Measurements from ENCODE around the gene SLIT3.

GRCh38 chr5:169064093-169064492 is 236.8 kb downstream of the SLIT3 start:
- TF ChIP-seq ZBTB21 (tag by site-specific recombination; IDR thresholded peaks at IDR 0.05) (no peak), ZNF274 (IDR thresholded peaks at IDR 0.05; ENCODE audit: low read length) (no peak), ZNF274 (tag by site-specific recombination; IDR thresholded peaks at IDR 0.05; ENCODE audit: borderline replicate concordance) (no peak), ZIC2 (tag by site-specific recombination; IDR thresholded peaks at IDR 0.05) (no peak), ZNF324 (tag by site-specific recombination; IDR thresholded peaks at IDR 0.05) (no peak), ZNF26 (tag by site-specific recombination; IDR thresholded peaks at IDR 0.05) (no peak), TCF7L2 (IDR thresholded peaks at IDR 0.05; ENCODE audit: borderline replicate concordance, low read depth, low read length) (no peak), YY1 (tag by site-specific recombination; IDR thresholded peaks at IDR 0.05) (no peak), ZNF830 (tag by site-specific recombination; IDR thresholded peaks at IDR 0.05; ENCODE audit: low read depth) (no peak), ZNF221 (tag by site-specific recombination; IDR thresholded peaks at IDR 0.05; ENCODE audit: borderline replicate concordance) (no peak)
- TF ChIP-seq, protein P1, sequence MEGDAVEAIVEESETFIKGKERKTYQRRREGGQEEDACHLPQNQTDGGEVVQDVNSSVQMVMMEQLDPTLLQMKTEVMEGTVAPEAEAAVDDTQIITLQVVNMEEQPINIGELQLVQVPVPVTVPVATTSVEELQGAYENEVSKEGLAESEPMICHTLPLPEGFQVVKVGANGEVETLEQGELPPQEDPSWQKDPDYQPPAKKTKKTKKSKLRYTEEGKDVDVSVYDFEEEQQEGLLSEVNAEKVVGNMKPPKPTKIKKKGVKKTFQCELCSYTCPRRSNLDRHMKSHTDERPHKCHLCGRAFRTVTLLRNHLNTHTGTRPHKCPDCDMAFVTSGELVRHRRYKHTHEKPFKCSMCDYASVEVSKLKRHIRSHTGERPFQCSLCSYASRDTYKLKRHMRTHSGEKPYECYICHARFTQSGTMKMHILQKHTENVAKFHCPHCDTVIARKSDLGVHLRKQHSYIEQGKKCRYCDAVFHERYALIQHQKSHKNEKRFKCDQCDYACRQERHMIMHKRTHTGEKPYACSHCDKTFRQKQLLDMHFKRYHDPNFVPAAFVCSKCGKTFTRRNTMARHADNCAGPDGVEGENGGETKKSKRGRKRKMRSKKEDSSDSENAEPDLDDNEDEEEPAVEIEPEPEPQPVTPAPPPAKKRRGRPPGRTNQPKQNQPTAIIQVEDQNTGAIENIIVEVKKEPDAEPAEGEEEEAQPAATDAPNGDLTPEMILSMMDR (tag by site-specific recombination; IDR thresholded peaks at IDR 0.05) = no peak
